Ascending aorta (tissue), 2 donors: ENCODE data around the gene EIF4G2. TPM values are rescaled to one million over a fixed set of nuclear protein-coding genes. Genes with fewer than 3 reads are reported as not detected.

ENCODE experiments used
- DNase-seq, 2 donors: peaks; one replicate each; pipeline ENCODE4 v3.0.0-alpha.2; 2019; ENCODE audit warnings: low spot score in 2 of 2
- H3K27ac ChIP-seq, 2 donors: fragments of 200-600 bp; sonication (generic); one replicate each; pipeline ENCODE4 v1.5.1; 2016 to 2017; ENCODE audit warnings: mild to moderate bottlenecking in 1 of 2
- H3K27me3 ChIP-seq: fragments of 200-600 bp; sonication (generic); one replicate; pipeline ENCODE4 v1.5.1; 2017
- H3K36me3 ChIP-seq, 2 donors: fragments of 200-600 bp; sonication (generic); one replicate each; pipeline ENCODE4 v1.5.1; 2016
- H3K4me1 ChIP-seq, 2 donors: fragments of 200-600 bp; sonication (generic); one replicate each; pipeline ENCODE4 v1.5.1; 2016 to 2017; ENCODE audit warnings: mild to moderate bottlenecking in 1 of 2
- H3K4me3 ChIP-seq, 2 donors: fragments of 200-600 bp; sonication (generic); one replicate each; pipeline ENCODE4 v1.5.1; 2016 to 2017; ENCODE audit warnings: mild to moderate bottlenecking in 1 of 2
- H3K9me3 ChIP-seq, 2 donors: fragments of 200-600 bp; sonication (generic); one replicate each; pipeline ENCODE4 v1.5.1; 2016
- CTCF ChIP-seq, 3 experiments: fragments of 200-600 bp in 2 of 3; fragments of 450-650 bp in 1 of 3; sonication (generic) in 2 of 3; IDR thresholded peaks; one replicate each; pipeline ENCODE4 v1.5.1; 2016 to 2019; ENCODE audit warnings: antibody characterized with exemption in 3 of 3, mild to moderate bottlenecking in 1 of 3, moderate library complexity in 1 of 3
- intact Hi-C: fragments of 100-400 bp; cut with DNase I; formaldehyde crosslinking; loops from one replicate; pipeline ENCODE4 v1.15.1; 2023
- total RNA-seq: library from RNA; depleted of rRNA; stranded (reverse); fragments of >200 nt; gene quantifications from one replicate; pipeline ENCODE4 v1.1.0, GENCODE V29; 2016

The EIF4G2 gene
- total RNA-seq = 311 TPM

- peaks cover 30 to 31% of the 10 kb centered on the region in 2 donors for H3K36me3 ChIP-seq
- peak within 1 kb of the TSS; percentile 83 to 99 for H3K4me3 ChIP-seq
- H3K9me3 ChIP-seq = no peaks in the 10 kb centered on the region
- intact Hi-C loops = loop anchor here (1.0 to 10.0 kb wide), 6 partner anchors 50 to 1234 kb away; partner anchors contain the start of genes GALNT18, WEE1 and ZBED5
- DNase-seq = peak; percentile 97 to 99
- H3K4me1 ChIP-seq = peaks cover 0 to 39% of the 10 kb centered on the region in 2 donors
- TF ChIP-seq CTCF (IDR thresholded peaks at IDR 0.05) = peak in 1 of 3 experiments; percentile 15
- no peaks in the 10 kb centered on the region for H3K27me3 ChIP-seq
- H3K27ac ChIP-seq = peak within 1 kb of the TSS; percentile 97 to 99
Measured at GRCh38 chr11:10808553-10809372, at the start of gene EIF4G2. TSS of gene EIF4G2 (minus strand) at chr11:10808926.

GRCh38 chr11:10857709-10858438, 49.1 kb upstream of the EIF4G2 start, which contains the start of gene ZBED5:
TSS of gene ZBED5 (minus strand) at chr11:10858053. CDS start at chr11:10854945, 3,108 bp downstream.
- Histone ChIP-seq H3K27me3 (no peaks in the 10 kb centered on the region), H3K4me1 (peaks cover 6 to 21% of the 10 kb centered on the region in 2 donors), H3K4me3 (peak within 1 kb of the TSS; percentile 88 to 92), H3K36me3 (peaks cover 24 to 31% of the 10 kb centered on the region in 2 donors), H3K27ac (peak within 1 kb of the TSS; percentile 97 to 99), H3K9me3 (no peaks in the 10 kb centered on the region)
- peak; percentile 95 to 98 for DNase-seq
- intact Hi-C loops = loop anchor here (1.0 to 5.0 kb wide), 4 partner anchors 43 to 764 kb away; partner anchors contain the start of gene GALNT18
- peak in 2 of 3 experiments; percentile 18 to 38 for TF ChIP-seq CTCF (IDR thresholded peaks at IDR 0.05)

GRCh38 chr11:10857459-10857708, 48.7 kb upstream of the EIF4G2 start:
- Histone ChIP-seq H3K36me3 (peaks cover 24 to 35% of the 10 kb centered on the region in 2 donors), H3K4me3 (peak overlapping the region; percentile 88 to 92), H3K9me3 (no peaks in the 10 kb centered on the region), H3K27ac (peak overlapping the region; percentile 97 to 99), H3K4me1 (peaks cover 2 to 16% of the 10 kb centered on the region in 2 donors), H3K27me3 (no peaks in the 10 kb centered on the region)
- intact Hi-C loops = loop anchor here (5.0 kb wide), 1 partner anchor 765 kb away; the partner anchor contains the start of gene GALNT18
- DNase-seq = no peak
- no peak for TF ChIP-seq CTCF (IDR thresholded peaks at IDR 0.05)

GRCh38 chr11:10856689-10857458, 48.1 kb upstream of the EIF4G2 start:
- intact Hi-C loops = loop anchor here (5.0 kb wide), 1 partner anchor 765 kb away; the partner anchor contains the start of gene GALNT18
- DNase-seq = no peak
- Histone ChIP-seq H3K27ac (peak overlapping the region; percentile 97 to 99), H3K4me3 (peak overlapping the region; percentile 88 to 92), H3K36me3 (peaks cover 28 to 40% of the 10 kb centered on the region in 2 donors), H3K27me3 (no peaks in the 10 kb centered on the region), H3K9me3 (no peaks in the 10 kb centered on the region), H3K4me1 (peaks cover 0 to 13% of the 10 kb centered on the region in 2 donors)
- no peak for TF ChIP-seq CTCF (IDR thresholded peaks at IDR 0.05)

DNA sequence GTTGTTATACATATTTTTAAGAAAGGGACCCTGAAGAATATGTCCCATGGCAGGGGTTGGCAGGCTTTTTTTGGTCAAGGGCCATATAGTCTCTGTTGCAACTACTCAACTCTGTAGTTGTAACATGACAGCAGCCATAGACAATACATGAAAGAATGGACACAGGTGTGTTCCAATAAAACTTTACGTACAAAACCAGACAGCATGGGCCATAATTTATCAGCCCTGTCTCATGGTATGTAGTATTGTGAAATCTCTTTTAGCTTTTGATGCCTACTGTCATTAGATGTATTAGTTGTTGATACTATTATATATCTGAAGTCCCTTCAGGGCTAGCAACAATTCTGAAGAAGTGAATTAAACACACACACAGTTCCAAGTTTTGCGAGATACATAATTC, 46.6 kb upstream of the EIF4G2 start:
- no peak overlapping the region for H3K27ac ChIP-seq
- intact Hi-C loops = loop anchor here (5.0 kb wide), 1 partner anchor 767 kb away; the partner anchor contains the start of gene GALNT18
- H3K36me3 ChIP-seq = peaks cover 28 to 45% of the 10 kb centered on the region in 2 donors
- no peaks in the 10 kb centered on the region for H3K27me3 ChIP-seq
- H3K4me3 ChIP-seq = peak overlapping the region in 1 of 2 donors; percentile 24
- H3K9me3 ChIP-seq = no peaks in the 10 kb centered on the region
- H3K4me1 ChIP-seq = peaks cover 0 to 13% of the 10 kb centered on the region in 2 donors
- no peak for TF ChIP-seq CTCF (IDR thresholded peaks at IDR 0.05)
- DNase-seq = no peak
